Ishikawa (cell line): ENCODE data around the gene TOMM40L.

ENCODE experiments used
- MAX ChIP-seq: IDR thresholded peaks from 2 replicates; pipeline ENCODE4 v1.6.1; 2012
- TCF12 ChIP-seq: IDR thresholded peaks from 2 replicates; pipeline ENCODE4 v1.6.1; 2012; ENCODE audit warnings: low read depth

DNA sequence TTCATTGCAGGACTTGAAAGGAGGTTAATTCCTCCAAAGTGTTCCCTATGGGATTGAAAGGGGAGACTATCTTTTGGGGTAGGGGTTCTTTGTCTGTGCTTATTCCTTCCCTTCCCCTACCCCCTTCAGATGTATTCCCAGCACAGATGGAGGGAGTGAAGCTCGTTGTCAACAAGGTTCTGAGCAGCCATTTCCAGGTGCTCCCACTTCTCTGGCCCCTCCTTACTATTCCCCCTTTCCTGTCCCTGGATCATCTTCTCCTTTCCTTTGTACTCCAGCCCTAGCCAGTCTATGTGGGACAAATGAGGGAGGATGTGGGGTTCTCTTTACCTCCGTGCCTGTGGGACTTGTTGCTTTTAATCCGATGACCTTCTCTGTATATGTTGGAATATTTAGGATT, 899 bp downstream of the TOMM40L start:
- no peak for TF ChIP-seq TCF12
- TF ChIP-seq MAX = no peak
